ENCODE results near the gene RNF115.

Gene RNF115

DNA sequence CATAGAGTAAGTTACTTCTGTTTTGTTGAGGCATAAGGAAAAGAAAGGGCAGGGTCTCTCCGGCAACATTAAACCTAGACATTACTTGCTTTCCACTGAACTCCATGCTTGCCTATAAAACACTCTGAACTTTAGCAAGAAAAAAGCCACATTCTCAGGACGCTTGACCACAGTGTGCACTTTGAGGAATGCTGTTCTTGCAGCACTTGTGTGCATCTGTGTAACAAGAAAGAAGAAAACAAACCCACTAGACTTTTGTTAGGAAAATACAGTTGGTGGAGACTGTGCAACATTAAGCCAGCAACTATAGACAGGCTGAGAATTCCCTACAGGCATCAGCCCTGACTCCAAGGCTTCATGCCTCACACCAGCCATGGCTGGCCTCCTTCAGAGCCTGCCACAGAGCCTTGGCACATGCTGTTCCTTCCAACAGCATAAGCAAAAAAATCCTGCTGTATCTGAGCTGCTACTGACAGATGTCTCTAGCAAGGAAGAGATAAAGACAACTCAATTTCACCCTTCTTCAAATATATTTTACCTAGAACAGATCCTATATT is 122.5 kb downstream of the RNF115 start:
- no peak for DNase-seq (ENCODE audit: low read depth in 2 of 2)

DNA sequence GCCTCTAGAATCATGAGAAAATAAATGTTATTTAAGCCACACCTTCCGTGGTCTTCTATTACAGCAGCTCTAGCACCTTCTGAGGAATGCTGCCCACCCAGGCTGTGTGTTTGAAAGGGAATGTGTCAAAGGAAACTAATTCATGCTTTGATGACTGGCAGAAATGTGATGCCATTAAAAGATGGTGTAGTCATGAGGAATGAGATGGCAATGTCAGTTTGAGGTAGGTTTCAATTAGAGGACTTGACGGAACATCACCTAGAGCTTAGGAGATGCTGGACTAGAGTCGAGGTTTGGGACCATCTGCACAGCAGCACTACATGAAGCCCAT is 127.3 kb downstream of the RNF115 start:
- DNase-seq (ENCODE audit: low read depth in 2 of 2) = no peak

DNA sequence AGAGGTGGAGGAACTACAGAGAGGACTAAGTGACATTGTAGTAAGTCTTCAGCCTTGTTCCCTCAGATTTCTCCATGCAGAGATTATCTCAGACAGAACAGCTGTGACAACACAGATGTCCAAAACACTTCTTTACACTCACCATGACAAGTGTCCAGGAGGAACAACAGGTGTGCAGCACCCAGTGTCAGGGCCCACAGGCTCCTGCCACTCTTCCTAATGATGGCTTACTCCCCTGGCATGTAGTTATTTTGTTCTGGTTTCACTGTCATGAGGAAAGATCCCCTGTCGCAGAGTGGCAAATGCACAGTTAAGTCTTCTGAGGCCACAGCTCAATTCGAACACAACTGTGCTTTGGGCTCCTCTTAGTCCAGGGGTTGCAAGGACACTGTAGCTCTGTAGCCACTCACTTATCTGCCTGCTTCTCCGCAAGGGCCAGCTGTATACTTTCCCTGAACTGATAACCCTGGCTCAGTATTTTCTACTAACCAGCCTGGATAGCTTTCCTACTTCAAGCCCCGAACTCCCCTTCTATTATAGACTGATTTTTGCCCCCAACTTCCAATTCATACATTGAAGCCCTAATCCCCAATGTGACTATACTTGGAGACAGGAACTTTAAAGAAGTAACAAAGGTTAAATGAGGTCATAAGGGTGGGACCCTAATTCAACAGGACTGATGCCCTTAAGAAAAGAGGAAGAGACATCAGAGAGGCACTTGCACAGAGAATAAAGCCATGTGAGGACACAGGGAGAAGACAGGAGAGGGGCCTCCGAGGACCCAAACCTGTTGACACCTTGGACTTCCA is 127.9 kb downstream of the RNF115 start:
- no peak for DNase-seq (ENCODE audit: low read depth in 2 of 2)

DNA sequence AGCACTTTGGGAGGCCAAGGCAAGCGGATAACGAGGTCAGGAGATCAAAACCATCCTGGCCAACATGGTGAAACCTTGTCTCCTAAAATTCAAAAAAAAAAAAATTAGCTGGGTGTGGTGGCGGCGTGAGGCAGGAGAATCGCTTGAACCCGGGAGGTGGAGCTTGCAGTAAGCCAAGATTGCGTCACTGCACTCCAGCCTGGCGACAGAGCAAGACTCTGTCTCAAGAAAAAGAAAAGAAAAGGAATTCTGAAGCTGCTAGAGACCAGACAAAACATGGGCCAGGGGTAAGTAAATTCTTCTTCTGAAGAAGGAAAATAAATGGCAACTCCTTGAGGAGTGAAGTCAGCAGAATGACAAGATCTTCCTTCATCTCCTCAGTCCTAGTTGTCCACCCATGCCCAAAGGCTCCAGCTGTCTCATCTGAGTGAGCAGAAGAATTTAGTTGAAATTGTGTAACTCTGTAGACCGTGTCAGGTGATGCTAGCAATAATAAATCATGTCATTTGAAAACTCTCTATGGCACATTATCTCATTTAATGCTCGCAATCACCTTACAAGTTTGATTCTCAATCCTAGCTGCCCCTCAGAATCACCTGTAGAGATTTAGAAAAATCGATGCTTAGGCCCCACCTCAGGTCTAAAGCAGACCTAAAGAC is 131.0 kb downstream of the RNF115 start:
- no peak for DNase-seq (ENCODE audit: low read depth in 2 of 2)

DNA sequence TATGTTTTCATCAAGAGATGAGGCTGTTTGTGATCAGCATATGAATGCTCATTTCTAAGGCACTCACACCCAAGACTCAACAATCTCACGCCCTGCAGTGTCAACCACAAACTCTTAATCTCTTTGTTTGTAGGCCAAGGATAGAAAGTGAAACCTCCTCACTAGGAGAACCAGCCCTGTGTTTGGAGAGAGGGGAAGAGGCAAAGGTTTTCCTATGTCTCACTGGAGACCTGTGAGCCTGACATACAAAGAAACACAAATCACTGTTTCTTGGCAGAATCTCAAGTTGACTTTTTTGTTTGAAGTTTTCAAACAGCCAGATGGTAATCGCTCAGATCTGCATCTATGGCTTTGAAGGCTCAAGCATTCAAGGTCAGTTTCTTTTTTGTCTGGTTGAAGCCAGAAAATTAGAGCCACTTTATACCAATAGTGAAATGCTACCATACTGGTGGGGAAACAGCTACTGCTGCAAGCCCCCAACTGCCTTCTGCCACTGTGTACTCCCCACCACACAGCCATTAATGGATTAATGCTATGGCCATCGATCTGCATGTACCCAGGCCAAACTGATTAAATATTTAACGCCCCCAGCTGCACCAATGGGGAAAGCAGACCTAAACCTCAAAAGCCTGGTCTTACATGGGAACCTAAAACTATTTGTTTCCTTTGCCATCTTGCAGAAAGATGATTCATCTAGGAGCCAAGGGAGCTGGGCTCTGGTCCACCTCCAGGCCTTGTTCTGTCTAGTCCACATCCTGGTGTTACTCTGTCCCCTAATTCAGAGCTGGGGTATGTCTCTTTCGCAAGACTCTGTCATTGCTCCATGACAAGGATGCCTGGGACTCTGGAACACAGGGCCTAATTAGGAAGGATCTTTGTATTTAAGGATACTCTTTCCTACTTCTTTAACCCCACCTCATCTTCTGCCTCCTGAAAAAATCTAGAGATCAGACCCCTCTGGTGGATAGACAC is 133.0 kb downstream of the RNF115 start:
- peak; percentile 46 to 47 for DNase-seq (ENCODE audit: low read depth in 2 of 2)

DNA sequence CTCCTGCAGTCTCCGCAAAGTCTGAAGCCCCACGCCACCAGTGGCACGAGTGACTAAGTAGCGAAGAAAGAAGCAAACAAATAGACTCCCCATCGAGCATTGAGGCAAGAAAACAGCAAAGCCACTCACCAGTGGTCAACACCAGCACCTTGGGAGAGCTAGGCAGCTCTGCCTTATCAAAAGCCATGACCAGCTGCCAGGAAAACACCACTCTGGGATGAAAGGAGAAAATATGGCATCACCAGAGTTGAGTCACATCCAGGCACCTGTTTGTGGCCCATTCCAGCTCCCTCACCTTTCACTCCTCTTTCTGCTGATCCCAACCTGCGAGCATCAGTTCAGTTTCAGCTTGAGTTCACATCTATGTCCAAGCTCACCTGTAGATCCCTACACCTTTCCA is 134.0 kb downstream of the RNF115 start:
- no peak for DNase-seq (ENCODE audit: low read depth in 2 of 2)

DNA sequence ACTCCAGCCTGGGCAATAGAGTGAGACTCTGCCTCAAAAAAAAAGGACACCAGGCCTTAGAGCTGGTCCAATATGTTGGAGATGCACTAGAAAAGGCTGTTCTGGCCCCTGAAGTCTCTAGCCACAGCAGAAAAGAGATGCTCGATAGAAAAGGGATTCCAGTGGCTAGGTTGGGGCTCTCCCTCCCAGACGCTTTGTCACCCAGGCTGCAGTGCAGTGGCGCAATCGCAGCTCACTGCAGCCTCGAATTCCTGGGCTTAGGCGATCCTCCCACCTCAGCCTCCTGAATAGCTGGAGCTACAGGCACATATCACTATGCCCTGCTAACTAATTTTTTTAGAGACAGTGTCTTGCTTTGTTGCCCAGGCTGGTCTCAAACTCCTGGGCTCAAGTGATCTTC is 135.0 kb downstream of the RNF115 start:
- no peak for DNase-seq (ENCODE audit: low read depth in 2 of 2)

Data from fibroblast of skin of left quadriceps (primary cell).